ENCODE data around the gene SLC24A3.

GRCh38 chr20:19338380-19338779 is 125.9 kb downstream of the SLC24A3 start:
- TF ChIP-seq ZNF302 (tag by site-specific recombination; IDR thresholded peaks at IDR 0.05; ENCODE audit: low read depth) (no peak), REST (tag by site-specific recombination; IDR thresholded peaks at IDR 0.05) (no peak), ZNF211 (tag by site-specific recombination; IDR thresholded peaks at IDR 0.05; ENCODE audit: low read depth) (no peak), ZNF426 (tag by site-specific recombination; IDR thresholded peaks at IDR 0.05) (no peak), CTCF (tag by site-specific recombination; IDR thresholded peaks at IDR 0.05) (no peak), ZNF335 (tag by site-specific recombination; conservative IDR thresholded peaks at IDR 0.05) (no peak), SETDB1 (IDR thresholded peaks at IDR 0.05; ENCODE audit: insufficient read length, low read length) (no peak)
- TF ChIP-seq, protein P1, sequence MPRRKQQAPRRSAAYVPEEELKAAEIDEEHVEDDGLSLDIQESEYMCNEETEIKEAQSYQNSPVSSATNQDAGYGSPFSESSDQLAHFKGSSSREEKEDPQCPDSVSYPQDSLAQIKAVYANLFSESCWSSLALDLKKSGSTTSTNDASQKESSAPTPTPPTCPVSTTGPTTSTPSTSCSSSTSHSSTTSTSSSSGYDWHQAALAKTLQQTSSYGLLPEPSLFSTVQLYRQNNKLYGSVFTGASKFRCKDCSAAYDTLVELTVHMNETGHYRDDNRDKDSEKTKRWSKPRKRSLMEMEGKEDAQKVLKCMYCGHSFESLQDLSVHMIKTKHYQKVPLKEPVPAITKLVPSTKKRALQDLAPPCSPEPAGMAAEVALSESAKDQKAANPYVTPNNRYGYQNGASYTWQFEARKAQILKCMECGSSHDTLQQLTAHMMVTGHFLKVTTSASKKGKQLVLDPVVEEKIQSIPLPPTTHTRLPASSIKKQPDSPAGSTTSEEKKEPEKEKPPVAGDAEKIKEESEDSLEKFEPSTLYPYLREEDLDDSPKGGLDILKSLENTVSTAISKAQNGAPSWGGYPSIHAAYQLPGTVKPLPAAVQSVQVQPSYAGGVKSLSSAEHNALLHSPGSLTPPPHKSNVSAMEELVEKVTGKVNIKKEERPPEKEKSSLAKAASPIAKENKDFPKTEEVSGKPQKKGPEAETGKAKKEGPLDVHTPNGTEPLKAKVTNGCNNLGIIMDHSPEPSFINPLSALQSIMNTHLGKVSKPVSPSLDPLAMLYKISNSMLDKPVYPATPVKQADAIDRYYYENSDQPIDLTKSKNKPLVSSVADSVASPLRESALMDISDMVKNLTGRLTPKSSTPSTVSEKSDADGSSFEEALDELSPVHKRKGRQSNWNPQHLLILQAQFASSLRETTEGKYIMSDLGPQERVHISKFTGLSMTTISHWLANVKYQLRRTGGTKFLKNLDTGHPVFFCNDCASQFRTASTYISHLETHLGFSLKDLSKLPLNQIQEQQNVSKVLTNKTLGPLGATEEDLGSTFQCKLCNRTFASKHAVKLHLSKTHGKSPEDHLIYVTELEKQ (tag by site-specific recombination; IDR thresholded peaks at IDR 0.05; ENCODE audit: borderline replicate concordance) = no peak
